Central memory CD4-positive, alpha-beta T cell (primary cell): ENCODE data around the gene WDR70.
"Not testable (repeated sequence)": the region's sequence is repeated elsewhere in the genome, so short reads cannot be mapped to it uniquely, and the experiment has no call there.

Experiments
- DNase-seq: peaks from one replicate; pipeline ENCODE4 v3.0.0; 2022

Gene WDR70

DNA sequence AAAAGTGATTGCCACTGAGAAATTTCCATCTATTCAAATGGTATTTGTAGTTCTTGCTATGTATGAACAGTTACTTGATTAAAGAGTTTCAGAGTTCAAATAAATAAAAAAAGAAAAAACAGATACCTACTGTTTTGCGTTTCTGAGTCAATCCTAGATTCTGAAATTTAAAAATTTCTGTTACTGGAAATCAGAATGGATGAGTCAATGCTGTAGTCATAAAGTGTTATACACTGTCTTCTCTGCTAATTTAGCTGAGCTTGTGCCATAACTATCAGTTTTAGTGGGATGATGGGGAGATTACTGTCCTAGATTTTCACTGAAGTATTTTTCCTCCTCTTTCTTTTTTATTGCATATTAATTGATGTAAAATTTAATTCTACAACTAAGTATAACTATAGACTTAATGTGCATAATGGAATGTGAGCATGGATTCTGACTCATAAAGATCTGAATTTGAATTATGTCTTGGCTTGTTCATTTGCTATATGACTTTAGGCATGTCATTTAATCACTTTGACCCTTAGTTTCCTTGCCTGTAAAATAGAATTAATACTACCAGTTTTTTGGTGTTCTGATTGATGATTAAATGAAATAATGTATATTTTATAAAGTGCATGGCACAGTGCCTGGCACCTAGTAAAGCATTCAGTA is 75.4 kb downstream of the WDR70 start:
- not testable (repeated sequence) for DNase-seq

DNA sequence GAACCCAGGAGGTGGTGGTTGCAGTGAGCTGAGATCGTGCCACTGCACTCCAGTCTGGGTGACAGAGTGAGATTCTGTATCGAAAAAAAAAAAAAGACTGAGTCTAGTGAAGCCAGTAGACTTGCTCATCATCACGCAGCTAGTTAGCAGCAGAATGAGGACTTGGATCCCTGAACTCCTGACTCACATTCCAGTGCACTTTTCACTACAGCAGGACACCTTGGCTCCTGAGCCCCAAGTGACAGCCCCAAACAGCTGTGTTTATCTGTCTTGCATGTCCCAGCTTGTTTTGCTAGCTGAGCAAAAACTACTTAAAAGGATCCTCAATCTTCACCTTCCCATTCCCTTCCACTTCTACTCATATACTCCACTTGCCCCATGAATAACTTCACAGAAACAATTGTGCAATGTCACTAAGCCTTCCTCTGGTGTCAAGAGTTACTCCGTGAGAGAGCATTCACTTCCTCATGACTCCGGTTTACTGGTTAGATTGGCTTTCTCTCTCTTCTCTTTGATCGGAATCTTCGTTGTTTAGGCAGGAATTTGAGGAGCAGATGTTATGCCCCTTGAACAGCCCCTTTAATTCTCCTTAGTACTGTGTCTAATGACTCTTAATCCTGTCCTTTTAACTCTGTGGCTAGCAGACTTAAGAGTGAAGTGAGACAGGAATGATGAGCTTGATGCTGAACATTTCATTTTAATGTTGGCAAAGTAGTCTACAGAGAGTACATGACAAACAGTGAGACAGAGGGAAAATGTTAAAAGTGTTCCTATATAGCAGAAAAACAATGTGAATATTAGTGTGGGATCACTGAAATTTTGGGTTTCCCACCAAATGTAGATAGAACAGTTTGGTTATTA is 84.3 kb downstream of the WDR70 start:
- not testable (repeated sequence) for DNase-seq

DNA sequence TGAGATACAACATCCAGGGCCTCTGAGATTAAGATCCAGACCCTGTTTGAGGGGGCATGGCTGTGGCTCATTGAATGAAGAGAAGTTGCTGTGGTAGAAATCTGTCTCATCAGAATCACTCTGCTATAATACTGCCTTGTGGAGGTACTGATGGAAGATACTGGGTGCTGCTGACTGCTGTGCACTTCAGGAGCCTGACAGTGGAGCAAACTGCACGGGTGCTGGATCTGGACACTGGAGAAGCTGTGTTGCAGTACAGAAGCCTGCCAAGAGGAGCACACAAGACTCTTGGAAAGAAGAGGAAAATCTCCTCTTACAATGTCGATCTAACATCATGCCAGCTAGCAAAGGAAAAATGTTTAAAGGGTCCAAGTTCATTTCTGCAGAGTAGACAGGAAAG is 85.5 kb downstream of the WDR70 start:
- not testable (repeated sequence) for DNase-seq

DNA sequence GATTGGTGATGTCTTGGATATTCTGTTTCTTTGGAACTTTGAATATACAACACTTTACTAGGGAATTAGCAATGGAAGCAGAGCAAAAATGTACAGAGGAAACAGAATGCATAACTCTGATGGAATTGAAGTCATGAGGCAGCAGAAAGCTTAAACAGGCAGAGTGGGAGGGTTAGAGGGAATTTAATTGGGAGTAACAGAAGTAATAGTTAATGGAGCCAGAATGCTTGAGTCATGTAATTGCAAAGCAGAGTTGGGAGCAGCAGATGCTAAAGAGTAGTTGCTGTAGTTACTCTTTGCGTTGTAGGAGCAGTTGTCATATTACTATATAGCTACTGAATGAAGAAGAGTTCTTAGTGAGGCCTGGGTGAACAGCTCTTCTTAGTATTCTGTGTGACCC is 90.3 kb downstream of the WDR70 start:
- DNase-seq: not testable (repeated sequence)

DNA sequence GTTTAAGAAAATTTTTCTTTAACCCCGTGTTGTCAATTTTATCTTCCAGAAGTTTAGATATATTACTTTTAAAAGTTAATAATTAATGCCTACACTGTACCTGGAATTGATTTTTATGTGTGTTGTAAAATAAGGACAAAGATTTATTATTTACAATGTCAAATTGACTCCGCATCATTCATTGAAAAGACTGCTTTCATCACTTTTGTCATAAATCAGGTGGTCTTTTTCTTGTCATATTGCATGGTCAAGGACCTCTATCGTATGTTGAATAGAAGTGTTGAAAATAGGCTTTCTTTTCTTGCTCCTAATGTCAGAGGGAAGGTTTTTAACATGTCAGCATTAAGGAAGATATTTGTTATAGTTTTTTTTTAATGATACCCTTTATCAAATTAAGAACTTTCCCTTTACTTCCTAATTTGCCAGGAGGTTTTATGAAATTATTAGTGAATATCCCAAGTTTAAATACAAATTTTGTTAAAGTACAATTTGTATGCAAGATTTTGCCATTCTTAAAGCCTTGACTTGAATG is 92.6 kb downstream of the WDR70 start:
- no peak for DNase-seq

DNA sequence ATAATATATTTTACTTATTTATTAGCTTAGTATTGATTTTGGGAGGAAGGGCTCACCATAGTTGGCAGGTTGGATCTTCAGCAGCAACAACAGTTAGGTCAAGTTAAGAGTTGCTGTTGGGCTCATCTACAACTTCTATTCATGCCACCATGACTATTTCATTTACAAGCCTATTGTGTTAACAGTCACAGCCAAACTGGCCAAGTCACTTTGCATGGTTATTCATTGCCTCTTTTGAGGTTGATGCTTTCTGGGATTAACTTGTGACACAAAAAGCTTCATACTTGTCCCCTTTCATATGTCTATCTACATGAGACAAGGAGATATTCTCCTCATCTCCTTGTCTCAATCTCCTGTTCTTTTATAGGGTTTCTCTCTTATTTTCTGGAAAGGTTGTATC is 98.3 kb downstream of the WDR70 start:
- no peak for DNase-seq

DNA sequence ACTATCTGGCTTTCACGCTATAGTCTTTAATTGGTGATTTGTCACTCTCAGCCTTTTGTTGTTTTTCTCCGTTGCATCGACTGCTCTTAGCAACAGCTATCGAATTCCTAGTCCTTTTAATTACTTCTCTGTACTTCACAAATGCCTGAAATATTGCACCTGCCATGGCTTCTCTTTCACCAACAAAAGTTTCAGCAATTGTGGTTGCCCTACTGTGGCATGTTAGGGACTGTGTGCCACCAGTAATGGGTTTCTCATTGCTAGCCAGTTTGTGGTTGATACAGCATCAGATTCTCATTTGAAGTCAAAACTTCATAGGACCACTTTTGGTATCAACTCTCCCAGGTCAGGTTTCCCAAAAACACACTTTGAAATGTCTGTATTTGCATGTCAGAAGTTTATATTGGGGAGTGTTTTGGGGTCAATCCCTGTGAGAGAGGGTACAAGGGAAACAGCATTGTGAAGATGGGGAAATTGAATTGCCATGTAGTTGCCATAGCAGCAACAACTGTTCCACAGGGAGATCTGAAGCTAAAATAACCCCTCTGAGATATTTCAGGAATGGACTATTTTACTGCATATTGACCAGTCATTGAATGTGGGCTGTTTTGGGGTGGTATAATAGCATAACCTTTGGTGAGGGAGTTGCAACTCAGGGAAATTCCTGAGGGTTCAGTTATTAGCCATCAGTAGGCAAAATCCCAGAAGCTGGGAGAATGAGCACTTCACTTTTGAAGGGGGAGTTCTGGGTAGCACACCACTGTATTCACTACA is 99.2 kb downstream of the WDR70 start:
- no peak for DNase-seq

DNA sequence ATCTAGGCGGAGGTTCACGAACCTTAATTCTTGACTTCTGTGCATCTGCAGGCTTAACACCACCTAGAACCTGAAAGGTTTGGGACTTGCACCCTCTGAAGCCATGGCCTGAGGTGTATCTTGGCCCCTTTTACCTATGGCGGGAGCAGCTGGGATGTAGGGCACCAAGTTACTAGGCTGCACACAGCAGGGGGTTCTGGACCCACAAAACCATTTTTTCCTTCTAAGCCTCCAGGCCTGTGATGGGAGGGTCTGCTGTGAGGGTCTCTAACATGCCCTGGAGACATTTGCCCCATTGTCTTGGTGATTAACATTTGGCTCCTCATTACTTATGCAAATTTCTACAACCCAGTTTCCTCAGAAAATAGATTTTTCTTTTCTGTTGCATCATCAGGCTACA is 102.3 kb downstream of the WDR70 start:
- not testable (repeated sequence) for DNase-seq

DNA sequence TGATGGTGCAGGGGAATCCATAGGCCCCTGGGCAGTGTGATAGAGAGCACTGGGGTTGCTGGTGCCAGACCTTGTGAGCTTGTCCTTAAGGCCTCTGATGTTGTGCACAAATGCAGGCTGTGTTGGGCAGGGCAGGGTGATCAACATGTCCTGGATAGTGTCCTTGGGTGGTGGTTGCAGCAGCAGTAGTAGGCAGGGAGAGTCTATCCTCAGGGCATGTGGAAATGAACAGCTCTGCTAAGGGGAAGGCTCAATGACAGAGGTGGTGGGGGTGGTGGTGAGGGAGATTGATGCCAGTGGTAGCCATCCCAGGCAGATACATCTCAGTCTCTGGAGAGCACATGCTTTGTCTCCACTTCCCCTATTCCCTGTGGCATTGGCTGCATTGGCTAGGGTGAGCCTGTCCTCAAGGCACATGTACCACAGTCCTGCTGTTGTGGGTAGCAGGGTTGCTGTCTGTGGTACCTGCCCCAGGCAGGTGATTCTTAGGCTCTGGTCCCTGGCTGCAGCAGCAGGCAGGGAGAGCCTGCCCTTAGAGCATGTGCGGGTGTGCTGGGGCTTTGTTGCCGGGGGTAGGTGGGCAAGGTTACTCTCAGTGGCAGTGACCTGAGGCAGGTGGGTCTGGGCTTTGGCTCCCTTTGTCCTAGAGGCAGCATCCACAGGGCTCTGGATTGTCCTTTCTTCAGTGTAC is 111.1 kb downstream of the WDR70 start:
- DNase-seq: no peak

DNA sequence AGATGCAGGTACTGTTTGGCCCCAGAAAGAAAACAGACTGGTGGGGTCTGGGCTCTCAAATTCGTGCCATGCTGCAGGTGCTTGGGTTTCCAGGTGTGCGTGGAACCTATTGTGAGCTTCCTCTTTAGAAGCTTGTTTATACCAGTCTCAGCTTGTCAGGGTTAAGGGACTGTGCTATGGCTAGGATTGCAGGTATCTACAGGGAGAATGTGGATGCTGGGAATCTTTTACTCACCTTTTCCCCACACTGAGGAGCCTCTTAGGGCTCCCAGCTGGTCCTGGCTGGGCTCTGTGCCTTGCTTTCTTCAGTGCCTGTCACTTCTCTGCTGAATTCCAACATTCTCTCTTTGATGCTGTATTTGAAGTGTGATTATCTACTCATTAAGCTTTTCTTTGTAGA is 111.8 kb downstream of the WDR70 start:
- DNase-seq: no peak

DNA sequence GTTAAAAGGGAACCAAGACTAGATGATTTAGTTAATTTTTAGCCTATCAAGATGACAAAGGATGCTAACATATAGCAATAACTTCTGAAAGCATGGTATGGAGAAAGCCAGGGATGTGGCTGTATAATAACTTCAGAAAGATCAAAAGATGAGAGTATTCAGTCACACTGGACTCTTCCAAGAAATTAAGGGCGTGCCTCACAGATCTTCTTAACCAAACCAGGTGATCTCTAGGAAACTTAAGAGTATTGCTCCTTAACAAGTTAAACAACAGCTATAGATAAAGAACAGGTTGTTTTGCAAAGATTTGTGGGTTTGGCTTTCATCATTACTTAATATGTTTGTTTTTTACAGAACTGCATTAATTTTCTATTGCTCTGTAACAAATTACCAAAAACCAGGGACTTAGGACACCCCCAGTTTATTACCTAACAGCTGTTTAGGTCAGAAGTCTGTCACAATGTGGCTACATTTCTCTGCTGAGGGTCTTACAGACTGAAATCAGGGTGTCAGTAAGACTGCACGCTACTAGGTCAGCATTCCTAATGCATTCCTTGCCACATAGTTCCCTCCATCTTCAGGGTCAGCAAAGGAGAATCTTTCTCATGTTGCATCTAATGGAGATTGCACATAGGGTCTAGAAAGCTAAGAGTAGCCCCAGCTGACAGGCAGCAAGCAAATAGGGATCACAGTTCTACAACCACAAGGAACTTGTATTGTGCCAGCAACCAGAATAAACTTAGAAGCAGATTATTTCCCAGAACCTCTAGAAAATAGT is 113.8 kb downstream of the WDR70 start:
- no peak for DNase-seq

DNA sequence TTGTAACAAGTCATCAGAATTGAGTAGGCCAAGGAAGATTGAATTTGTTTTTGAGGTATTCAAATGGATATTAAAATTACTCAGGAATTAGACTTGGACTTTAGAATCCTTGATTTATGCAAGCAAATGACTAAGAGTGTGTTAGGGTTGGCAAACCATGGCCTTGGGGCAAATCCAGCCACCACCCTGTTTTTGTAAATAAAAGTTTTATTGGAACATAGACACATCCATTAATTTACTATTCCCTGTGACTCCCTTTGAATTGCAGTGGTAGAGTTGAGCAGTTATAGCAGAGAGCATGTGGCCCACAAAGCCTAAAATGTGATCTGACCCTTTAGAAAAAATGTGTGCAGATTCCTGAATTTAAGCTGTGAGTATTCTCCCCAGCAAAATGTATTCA is 115.6 kb downstream of the WDR70 start:
- no peak for DNase-seq

DNA sequence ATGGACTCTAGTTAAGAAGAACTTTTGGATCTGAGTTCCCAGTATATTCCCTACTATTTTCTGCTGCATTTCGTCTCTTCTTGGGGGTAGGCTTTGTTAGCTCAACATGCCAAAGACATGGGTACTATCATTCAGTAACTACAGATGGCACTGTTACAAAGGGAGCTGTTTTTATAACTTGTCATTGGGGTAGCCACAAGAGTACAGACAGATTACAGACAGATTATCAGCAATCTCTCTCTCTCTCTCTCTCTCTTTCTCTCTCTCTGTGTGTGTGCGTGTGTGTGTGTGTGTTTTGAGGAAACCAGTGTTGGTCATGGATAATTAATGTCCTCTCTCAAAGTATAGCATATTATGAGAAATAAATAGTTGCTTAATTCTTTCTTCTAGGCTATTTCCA is 116.1 kb downstream of the WDR70 start:
- no peak for DNase-seq

DNA sequence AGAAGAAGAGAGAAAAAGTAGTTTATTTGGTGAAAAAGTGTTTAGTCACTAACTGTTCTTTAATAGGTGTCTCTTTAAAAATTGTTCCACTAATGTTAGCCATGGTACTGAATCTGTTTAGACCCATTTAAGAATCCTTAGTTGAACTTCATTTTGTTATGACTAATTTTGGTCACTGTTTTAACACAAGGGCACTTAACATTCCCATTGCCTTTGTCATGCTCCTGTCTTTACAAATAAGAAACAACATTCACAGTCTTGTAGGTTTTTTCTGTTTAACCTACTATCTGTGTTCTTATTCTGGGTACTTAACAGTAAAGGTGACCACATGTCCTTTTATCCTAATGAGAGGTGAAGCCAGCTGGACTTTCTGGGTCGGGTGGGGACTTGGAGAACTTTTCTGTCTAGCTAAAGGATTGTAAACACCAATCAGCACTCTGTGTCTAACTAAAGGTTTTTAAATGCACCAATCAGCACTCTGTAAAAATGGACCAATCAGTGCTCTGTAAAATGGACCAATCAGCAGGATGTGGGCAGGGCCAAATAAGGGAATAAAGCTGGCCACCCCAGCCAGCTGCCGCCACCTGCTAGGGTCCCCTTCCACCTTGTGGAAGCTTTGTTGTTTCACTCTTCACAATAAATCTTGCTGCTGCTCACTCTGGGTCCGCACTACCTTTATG is 116.7 kb downstream of the WDR70 start:
- DNase-seq: no peak

DNA sequence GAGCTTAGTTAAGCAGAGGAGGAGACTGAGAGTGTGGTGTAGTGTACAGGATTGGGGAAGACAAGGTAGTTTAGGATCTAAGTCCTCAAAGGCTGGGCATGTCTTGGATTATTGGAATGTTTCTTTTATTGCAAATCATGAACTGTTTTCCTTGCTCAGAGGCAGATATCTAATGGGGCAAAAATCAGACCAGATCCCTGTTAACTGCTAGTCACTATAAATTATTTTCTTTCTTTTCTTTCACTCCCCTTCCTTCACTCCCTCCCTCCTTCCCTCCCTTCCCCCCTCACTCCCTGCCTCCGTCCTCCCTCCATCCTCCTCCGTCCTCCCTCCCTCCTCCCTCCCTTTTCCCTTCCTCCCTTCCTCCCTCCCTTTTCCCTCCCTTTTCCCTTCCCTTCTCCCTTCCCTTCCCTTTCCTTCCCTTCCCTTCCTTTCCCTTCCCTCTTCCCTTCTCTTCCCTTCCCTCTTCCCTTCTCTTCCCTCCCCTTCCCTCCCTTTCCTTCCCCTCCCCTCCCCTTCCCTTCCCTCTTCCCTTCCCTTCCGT is 117.9 kb downstream of the WDR70 start:
- no peak for DNase-seq

DNA sequence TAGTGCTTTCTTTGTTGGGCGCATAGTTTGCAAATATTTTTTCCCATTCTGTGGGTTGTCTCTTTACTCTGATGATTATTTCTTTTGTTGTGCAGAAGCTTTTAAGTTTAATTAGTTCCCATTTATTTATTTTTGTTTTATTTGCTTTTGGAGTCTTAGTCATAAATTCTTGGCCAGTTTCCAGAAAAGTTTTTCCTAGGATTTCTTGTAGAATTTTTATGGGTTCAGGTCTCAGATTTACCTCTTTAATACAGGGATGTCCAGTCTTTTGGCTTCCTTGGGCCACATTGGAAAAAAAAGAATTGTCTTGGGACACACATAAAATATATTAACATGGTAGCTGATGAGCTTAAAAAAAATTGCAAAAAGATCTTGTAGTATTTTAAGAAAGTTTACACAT is 122.0 kb downstream of the WDR70 start:
- DNase-seq: no peak

DNA sequence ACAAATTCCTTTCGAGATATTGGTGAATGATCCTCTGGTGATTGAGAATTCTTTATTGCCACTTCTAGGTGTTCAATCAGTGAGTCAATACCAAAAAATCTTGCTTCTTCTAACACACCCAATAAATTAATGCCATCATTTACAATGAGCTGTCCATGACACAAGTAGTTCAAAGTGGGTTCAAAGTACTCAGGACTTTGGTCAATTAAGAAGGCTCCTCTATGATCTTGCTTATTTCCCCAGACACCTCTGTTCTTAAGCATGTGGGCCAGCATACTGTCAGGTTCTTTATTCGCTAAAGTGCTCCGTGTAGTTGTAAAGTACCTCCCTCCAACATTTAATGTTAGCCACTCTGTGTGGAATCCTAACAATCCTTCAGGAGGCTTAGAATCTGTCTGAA is 127.1 kb downstream of the WDR70 start:
- DNase-seq: no peak

DNA sequence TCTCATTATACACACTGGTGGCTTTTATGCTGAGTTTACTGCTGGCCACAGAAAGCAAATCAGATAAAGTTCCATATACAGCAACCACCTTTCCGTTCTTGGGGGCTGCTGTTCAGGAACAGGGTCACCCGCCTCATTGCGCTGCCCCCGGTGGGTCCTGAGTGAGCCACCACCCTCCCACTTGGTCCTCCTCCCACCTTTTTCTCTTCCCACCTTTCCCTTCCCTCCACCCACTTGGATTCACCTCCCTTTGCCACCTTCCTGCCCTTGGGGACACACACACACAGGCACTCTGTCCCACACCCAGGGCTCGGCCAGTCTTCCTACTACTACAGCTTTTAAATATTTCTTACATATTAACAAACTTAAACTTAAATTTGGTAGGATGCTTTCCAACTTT is 127.6 kb downstream of the WDR70 start:
- DNase-seq: no peak

DNA sequence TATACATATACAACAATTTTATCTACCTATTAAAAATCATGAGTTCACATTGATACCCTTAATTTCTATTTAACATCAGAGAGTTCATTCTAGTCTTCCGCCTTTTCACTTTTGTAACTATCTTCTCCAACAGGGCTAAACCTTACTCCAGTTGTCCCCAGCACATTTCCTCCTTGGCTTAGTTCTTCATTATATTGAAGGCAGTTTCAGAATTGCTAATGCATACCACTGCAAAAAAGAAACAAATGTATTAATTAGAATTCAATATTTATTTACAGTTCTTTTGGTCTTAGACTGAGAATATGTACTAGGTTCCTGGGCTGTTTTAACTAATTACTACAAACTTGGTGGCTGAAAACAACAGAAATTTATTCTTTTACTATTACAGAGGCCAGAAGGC is 132.5 kb downstream of the WDR70 start:
- DNase-seq: no peak

DNA sequence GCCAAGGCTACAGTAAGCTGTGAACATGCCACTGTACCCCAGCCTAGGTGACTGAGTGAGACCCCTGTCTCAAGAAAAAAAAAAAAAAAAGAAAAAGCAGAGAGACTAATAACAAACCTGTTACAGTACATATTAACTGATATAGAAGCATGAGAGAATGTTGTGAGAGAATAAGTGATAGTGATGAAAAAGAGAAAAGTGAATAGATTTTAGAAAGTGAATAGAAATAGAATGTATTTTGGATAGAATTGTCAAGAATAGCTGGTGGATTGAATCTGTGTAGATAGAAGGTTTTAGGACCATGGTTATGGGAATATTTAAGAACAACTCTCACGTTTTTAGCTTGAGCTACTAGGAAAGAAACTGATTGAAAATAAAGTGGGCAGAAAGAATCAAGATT is 135.8 kb downstream of the WDR70 start:
- no peak for DNase-seq

DNA sequence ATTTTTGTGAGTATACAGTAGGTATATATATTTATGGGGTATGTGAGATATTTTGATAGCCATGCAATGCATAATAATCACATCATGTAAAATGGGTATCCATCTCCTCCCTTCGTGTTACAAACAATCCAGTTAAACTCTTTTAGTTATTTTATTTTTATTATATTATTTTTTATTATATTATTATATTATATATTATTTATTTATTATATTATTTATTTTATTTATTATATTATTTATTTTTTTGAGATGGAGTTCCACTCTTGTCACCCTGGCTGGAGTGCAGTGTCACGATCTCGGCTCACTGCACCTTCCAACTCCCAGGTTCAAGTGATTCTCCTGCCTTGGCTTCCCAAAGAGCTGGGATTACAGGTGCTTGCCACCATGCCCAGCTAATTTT is 138.6 kb downstream of the WDR70 start:
- DNase-seq: no peak
